Measurements from ENCODE around the gene TSHR.

- TF ChIP-seq CTCF (IDR thresholded peaks at IDR 0.05) (no peak), POLR2A (IDR thresholded peaks at IDR 0.05) (no peak)
Observed at GRCh38 chr14:80981156-80981555, 25.7 kb downstream of the TSHR start.
